Measurements from ENCODE around the gene SAP25.
"Not testable (repeated sequence)": the region's sequence is repeated elsewhere in the genome, so short reads cannot be mapped to it uniquely, and the experiment has no call there.

SAP25 gene

DNA sequence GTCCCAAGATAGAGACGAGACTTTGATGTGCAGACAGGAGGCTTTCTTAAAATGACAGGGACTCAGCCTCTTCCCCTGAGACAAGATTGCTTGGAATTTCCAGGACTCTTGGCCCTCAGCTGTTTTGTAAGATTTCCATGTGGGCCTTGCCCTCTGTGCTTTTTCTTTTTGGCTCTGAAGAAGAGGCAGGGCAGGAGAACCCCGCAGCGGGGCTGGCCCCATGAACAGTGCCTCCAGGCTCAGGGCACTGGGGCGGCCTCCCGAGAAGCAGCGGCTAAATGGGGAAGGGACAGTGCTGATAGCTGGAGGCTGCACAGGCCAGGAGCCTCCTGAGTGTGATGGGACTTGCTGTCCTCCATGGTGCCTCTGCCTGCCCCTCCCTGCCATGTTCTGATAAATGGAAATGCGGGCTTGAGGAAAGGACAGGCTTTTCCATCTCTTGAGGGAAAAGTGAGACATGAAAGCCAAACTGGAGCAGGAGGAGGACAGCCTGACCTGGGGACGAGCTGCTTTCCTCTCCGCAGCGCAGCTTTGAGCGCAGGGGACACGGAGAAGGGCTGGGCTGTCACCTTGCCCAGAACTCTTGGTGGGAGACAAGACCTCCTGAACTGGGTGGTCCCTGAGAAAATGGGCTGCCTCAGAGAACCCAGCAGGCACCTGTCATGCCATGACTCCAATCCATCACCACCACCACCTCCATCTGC is 12.1 kb downstream of the SAP25 start:
- no peak for DNase-seq (ENCODE audit: low read depth)

DNA sequence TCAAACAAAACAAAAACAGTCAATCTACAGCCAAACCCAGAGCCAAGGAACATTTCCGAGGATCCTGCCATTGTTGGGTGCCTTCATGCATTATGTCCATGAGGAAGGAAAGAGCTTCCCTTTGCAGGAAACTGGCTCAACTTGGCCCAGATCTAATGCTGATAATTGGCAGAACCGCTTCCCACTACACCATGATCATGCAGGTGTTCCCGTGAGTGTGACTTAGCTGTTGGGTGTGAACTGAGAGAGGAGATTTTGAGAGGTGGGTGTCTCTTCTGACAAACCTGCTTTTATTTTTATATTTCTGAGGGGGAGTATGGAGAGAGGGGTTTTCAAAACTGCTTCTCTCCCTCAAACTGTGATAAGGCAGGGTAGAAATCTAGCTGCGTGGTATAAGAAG is 14.6 kb downstream of the SAP25 start:
- no peak for DNase-seq (ENCODE audit: low read depth)

DNA sequence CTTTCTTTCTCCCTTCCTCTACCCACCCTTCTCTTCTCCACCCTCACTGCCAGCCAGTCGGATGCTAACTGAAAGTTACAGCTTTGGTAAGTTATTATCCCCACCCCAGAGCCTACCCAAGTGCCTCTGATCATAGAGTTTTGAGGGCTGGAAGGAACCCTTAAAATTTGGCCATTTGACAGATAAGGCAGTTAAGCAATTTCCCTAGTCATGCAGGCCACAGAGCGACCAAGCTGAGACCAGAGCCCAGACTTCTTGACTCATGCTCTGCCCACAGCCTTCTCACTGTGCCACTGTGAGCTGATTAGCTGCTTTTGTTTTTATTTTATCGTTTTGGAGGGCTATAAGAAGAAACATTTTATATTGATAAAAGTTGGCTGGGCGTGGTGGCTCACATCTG is 17.2 kb downstream of the SAP25 start:
- DNase-seq (ENCODE audit: low read depth): no peak

DNA sequence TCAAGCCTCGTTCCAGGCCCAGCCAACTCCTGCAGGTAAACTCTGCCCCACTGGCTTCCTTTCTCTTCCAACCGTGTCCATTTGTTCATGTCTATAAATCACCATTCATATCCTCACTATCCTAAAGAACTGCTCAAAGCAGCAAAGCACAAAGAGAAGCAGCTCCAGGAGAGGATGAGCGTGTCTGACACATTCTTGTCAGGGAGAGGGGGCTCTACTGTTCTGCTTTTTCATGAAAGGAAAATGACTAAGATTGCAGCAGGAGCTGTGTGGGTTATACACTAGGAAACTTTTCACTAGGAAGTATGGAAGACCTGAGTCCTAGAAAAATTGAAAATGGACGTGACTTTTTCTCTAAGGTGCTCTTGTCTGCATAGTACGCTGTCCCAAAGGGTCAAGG is 18.0 kb downstream of the SAP25 start:
- no peak for DNase-seq (ENCODE audit: low read depth)

DNA sequence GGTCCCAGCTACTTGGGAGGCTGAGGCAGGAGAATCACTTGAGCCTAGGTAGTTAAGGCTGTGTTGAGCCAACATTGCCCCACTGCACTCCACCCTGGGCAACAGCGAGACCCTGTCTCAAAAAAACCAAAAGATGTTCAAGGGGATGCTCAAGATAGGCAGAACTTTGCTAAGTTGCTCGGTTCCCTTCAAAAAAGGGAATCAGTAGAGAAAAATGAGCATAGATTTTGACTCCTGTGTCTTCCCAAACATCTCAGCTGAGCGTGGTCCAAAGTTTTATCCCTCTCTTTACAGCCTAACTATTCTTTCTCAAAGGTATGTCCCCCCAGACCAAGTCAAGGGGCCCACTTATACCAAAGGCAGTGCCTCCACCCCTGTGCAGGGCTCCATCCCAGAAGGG is 20.7 kb downstream of the SAP25 start:
- DNase-seq (ENCODE audit: low read depth): no peak

DNA sequence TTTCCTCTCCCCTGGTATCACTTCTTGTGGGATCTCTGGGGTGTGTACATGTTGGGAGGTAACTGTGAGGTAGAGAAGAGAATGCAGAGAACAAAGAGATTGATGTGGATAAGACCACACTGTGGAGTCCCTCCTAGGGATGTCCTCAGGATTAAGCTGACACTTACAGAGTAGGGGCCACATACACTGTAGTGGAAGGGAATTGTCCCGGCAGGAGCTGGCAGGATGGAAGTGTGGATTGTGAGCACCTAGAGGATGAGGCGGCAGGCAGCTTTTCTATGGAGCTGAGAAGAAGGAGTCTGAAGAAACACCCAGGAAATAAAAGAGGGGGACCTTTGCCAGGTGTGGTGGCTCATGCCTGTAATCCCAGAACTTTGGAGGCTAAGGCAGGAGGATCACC is 21.2 kb downstream of the SAP25 start:
- no peak for DNase-seq (ENCODE audit: low read depth)

DNA sequence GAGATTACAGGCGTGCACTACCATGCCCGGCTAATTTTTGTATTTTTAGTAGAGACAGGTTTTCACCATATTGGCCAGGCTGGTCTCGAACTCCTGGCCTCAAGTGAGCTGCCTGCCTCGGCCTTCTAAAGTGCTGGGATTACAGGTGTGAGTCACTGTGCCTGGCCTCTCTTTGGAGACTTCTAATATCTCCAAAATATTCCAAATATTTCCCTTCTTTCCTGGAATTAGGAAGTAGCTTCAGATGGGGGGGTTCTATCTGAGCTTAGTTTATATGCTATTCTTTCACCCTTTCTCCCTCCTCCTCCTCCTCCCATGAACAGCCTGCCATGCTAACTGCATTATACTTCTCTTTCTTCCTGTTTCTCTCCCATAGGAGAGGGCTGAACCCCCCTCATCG is 25.3 kb downstream of the SAP25 start:
- not testable (repeated sequence) for DNase-seq (ENCODE audit: low read depth)

DNA sequence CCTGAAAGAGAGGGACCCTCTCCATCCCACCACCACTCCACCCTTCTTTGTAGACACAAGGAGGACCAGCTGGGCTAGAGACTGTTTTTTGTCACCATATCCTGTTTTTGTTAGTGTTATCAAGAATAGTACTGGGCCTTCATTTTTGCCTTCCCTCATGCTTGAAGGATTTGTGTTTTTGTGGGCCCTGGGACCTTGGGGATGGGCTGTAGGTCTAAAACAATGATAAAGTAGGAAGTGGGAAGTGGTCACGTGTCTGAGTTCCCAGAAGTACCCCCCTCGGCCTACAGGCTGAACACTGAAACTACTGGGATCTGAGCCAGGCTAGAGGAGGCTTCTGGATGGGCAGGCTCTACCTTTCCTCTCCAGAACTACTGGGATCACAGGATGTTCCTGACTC is 25.8 kb downstream of the SAP25 start:
- DNase-seq (ENCODE audit: low read depth): no peak

DNA sequence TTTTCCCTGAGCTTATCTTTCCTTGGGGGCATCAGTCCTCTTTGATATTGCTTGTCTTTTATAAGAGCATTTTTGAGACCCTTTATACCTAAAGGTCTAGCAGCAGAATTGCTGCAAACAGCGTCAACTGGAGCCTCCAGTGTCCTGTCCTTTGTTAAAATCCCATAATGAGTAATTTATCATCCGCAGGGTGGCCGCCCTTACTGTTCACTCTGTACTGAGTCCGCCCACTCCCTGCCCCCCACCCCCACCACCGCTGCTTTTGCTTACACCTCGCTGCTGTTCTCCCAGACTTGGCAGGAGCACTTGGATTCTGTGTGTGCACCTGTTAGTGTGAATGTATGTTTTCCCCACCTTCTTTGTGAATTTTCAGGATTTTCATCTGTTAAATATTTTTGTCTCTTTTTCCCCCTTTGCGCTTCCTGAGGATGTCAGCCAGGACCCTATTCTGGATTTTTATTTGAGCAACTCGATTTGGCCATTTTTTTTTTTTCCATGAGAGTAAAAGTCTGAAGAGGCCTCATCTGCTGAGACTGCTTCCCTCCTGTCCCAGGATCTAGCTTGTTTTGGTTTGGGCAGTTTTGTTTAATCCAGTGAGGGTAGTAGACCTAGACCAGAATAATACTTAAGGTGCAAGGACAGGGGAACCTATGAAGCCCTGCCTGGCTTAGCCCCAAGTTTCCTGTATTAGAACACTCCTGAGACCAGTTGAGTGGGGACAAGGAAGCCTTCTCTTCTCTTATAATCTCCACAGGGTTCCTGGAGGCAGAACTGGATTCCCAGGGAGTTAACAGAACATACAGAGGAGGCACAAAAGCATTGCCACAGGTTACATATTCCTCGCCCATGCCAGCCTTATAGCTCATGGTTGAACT is 26.5 kb downstream of the SAP25 start:
- DNase-seq (ENCODE audit: low read depth): no peak

DNA sequence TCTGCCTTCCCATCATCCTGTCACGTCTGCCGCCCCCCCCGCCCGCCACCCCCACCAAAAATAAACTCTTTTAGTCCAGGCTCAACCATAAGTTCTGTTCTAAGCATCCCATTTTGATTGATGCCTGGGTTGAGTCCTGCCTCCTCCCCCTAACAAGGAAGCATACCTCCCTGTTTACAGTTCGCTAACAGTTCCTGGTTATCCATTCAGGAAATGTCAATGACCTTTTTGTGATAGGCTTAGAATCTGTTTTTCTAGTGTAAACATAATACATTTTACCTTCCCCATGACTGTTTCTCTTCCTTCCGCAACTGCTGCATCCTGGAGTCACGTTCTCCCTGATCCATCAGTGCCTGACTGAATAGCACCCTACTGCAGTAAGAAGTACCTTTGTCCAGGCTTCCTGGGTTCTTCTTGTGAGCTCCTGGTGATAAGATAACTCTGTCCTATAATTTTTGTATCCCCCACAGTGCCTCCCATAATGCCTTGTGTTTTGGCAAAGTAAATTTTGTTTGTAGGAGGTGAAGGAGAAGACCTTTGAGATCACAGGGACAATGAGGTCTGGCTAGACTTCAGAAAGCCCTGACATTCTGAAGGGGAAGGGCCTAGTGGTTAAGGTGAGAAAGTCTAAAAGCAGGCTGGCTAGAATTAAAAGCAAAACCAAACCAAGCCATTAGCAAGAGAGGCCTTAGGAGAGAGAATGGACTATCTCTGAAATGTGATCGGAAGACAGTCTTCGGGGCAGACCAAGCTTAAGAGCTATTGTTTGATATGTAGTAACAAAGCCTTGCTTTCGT is 27.4 kb downstream of the SAP25 start:
- DNase-seq (ENCODE audit: low read depth): no peak

DNA sequence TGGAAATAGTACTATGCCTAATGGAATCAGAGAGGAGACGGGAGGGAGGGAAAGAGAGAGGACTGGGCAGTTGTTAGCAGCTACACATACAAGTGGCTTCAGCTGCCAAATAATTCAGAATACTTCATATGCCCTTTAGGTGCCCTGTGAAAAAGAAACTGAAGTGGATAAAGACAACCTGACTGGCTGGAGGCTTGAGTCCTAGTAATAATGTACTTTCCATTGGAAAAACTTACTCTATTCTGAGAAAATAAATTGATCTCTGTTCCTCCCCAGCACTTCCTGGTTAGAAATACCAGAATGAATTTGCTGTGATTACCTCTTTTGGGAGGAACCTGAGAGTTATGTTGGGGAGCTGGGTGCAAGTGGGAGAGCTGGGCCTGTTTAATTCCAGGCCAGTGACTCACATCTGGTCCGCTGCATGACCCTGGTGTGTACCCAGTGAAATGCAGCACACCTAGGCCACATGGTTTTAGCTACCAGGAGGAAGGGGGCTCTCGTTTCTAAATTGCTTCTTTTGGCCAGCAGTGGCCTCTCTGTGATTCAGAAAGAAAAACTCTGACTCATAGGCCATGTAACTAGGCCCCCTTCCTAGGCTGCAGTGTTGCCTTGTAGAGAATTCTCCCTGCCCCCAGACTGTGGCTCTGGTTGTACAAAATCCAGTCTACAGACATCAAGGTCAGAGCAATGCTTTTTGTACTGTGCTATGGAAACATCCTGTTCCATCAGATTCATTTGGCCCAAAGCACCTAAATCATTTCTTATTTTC is 28.2 kb downstream of the SAP25 start:
- no peak for DNase-seq (ENCODE audit: low read depth)

DNA sequence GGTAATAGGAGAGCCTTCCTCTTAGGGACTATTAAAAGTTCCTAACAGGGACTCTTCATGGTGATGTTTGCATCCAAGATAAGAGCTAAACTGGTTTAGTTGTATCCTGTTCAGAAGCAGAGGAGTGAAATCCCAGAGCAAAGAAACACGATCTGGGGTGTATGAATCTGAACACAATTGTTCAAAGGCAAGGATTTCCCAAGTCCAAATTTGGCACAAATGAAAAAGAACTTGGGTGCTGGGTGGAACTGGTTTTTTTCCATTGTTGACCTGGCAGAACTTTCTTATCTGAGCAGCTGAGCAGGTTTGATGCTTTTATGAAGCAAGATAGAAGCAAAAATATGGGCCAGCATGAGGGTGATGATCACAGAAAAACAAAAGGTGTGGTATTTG is 28.7 kb downstream of the SAP25 start:
- no peak for DNase-seq (ENCODE audit: low read depth)

DNA sequence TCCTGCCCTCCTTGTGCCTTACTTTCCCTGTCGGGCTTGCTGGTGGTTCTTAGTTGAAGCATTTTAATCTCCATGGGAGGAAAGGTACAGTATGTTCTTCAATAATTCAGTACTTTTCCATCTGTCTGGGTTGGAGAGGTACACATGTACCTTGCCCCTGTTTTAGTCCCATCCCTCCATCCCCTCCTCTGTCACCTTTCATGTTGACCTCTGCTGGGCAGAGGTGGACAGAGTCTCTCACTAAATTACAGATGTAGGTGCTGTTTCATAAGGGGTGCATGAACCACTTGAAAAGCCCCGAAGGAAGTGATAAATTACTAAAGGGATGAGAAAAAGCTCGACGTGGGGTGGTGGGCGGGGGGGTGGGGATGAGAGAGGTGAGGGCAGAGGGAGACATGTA is 29.3 kb downstream of the SAP25 start:
- DNase-seq (ENCODE audit: low read depth): no peak

DNA sequence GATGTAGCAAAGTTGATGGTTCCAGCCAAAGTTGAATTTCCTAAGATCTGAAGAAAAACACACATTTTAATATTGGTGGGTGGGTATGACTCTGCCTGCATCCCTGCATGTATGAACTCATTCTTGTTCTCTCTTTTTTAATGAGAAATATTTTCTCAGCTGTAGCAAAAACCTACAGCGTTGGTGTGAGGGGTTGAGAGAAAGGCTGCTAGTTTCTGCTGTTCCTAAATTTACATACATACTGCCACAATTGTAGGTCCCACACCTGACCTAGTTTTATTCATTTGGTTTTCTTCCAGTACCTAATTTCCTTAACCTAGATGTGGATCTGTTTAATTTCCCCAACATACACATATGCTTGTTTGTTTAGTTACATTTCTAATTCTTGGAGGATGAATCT is 30.1 kb downstream of the SAP25 start:
- DNase-seq (ENCODE audit: low read depth): no peak

DNA sequence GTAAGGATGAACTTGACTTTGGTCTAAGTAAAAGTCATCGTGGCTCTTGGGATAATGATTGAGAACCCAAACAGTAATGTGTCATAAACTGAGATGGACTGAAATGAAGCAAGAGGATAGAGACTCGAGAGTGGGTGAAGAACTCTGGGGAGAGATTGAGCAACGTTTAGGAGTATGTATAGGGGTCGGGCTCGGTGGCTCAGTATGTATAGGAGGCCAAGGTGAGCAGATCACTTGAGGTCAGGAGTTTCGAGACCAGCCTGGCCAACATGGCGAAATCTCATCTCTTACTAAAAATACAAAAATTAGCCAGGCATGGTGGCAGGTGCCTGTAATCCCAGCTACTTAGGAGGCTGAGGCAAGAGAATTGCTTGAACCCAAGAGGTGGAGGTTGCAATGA is 32.4 kb downstream of the SAP25 start:
- not testable (repeated sequence) for DNase-seq (ENCODE audit: low read depth)

DNA sequence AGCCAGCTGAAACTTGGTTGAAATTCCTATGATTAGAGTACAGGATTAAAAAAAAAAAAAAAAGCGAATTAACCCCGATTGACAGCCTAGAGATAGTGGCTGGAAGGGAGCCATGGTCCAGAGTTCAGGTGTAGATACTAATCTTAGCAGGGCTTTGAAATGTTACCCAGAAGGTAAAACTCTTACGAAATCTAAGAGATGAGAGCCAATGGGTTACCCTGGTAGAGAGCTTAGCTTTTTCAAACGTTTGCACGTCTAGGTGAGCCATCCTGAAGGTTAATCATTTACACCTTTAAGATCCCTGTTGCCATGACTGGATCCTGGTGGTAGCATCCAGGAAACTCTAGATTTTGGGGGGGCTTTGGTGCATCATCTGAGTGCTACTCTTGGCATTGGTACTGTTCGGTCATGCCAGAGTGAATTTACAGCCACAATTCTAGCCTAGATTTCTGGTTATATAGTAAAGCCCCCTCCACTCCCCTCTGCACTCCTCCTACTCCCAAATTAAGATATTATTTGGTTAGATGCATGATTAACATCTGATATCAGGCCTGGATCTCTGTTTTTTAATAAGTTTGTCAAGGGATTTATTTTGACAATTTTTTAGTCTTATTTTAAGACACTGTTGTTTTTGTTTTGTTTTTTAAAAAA is 33.5 kb downstream of the SAP25 start:
- DNase-seq (ENCODE audit: low read depth): no peak

DNA sequence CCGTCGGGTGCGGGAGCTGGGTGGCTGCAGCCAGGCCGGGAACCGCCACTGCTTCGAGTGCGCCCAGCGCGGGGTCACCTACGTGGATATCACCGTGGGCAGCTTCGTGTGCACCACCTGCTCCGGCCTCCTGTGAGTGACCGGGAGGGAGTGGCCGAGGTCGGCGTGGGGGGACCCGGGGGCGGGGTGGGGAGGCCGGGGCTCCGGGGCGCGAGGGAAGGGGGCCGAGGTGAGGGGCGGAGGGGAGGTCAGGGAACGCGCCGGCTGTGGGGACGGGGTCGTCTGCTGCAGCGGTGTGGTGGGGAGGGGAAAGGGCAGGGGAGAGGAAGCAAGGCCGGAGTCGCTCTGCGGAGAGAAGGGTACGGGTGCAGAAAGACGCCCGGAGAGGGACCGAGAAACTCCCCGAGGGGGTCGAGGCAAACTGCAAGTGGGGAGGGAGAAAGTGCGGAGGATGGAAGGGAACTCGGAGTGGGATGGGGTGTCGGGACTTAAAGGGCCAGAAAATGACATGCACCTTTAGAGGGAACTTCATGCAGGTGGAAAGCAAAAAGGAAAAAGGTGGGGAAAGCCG is 34.2 kb downstream of the SAP25 start:
- no peak for DNase-seq (ENCODE audit: low read depth)

DNA sequence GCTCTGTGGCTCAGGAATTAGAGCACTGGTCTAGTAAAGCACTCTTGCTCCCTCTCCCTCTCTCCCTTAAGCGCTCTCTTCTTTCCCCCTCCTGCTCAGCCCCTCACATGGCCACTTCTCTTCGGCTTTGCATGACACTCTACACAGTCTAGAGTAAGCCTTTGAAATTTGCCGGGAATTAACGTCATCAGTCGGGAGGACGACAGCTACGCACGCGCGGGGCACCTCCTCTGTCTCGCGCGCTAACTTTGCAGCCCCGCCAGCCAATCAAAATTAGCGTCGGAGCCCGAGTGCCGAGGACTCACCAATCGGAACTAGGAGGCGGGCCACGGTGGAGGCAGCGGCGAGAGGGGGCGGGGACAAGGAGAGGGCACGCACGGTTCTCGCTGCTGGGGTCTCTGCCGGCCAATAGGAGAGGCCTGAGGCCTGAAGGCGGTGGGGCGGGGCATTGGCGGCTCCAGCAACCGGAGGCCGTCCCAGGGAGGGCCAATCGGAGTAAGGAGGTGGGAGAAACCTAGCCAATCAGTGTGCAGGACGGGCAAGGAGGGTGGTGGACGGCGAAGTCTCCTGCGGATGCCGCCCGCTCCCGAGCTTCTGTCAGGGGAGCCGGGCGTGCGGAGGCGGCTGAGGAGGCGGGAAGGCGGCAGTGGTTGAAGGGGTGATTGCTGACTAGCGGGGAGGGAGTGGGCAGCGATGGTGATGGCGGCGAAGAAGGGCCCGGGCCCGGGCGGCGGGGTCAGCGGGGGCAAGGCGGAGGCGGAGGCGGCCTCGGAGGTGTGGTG is 34.9 kb downstream of the SAP25 start, which contains the start of gene AGFG2:
TSS of gene AGFG2 (plus strand) at position 550 of the 782 bp plus-strand sequence. CDS start at position 694, 144 bp downstream.
- DNase-seq (ENCODE audit: low read depth): peak; percentile 100

DNA sequence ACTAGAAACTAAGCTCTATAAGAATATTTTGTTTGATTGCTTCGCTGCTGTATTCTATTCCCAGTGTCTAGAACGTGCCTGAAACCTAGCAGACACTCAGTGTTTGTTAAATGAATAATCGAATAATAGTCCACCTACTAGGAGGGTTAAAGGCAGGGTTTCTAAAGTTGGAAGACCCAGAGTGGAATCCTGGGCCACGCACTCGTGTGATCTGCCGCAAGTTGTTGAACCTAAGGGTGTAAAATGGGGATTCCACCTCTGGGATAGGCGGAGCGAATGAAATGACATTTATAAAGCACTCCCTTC is 35.4 kb downstream of the SAP25 start:
- DNase-seq (ENCODE audit: low read depth): no peak

DNA sequence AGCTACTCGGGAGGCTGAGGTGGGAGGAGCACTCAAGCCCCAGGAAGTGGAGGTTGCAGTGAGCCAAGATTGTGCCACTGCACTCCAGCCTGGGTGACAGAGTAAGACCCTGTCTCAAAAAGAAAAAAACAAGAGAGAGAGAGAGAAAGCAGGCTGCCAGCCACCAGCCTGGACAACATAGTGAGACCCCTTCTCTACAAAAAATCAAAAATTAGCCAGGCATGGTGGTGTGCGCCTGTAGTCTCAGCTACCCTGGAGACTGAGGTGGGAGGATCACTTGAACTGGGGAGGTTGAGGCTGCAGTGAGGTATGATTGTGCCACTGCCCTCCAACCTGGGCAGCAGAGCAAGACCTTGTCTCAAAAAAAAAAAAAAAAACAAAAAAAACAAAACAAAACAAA is 37.0 kb downstream of the SAP25 start:
- DNase-seq (ENCODE audit: low read depth): not testable (repeated sequence)

All from stimulated activated CD8-positive, alpha-beta memory T cell treated with anti-CD3 and anti-CD28 coated beads, Interleukin-12 subunit alpha, Interleukin-12 subunit beta, amount 100 ng/mL, for 1 hour (primary cell).